ENCODE data around the gene TMEM141.

GRCh38 chr9:136762915-136763648 is 28.1 kb upstream of the TMEM141 start:
- TF ChIP-seq CTCF (IDR thresholded peaks at IDR 0.05; ENCODE audit: extremely low read depth in 1 of 2, insufficient read depth in 1 of 2, low read depth in 1 of 2, low read length in 2 of 2) (no peak), POLR2AphosphoS5 (IDR thresholded peaks at IDR 0.05; ENCODE audit: insufficient read depth, low read depth, low read length) (no peak), EZH2 (IDR thresholded peaks at IDR 0.05; ENCODE audit: borderline replicate concordance, low read depth, low read length, severe bottlenecking) (no peak), POLR2A (IDR thresholded peaks at IDR 0.05; ENCODE audit: low read depth, low read length) (no peak)
- TF ChIP-seq, protein P1, sequence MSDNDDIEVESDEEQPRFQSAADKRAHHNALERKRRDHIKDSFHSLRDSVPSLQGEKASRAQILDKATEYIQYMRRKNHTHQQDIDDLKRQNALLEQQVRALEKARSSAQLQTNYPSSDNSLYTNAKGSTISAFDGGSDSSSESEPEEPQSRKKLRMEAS (IDR thresholded peaks at IDR 0.05; ENCODE audit: insufficient read depth, insufficient read length), result no peak

Measured in endothelial cell of umbilical vein (primary cell).